GM10266 (cell line): ENCODE measurements around the gene CNOT9.

Source experiments
- DNase-seq: peaks from one replicate; pipeline ENCODE4 v3.0.0; 2012; ENCODE audit errors: extremely low spot score
- CTCF ChIP-seq: IDR thresholded peaks from 2 replicates; pipeline ENCODE4 v1.5.1; 2012; ENCODE audit warnings: mild to moderate bottlenecking, low read depth; ENCODE audit not compliant: control insufficient read depth, insufficient read depth; ENCODE audit errors: missing control alignments

CNOT9 gene

DNA sequence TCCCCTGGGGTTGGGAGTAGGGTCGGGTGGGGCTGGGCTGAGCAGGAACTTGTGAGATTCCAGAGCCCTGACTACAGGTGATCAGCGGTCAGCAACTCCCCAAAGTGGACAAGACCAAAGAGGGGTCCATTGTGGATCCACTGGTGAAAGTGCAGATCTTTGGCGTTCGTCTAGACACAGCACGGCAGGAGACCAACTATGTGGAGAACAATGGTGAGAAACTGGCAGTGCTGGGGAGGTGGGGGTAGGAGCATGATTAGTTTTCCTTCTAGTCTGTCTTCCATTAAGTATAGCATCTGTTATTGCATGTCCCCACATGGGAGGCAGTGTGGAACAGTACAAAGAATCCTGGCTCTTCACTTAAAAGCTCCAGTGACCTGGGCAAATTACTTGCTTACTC lies 67.1 kb downstream of the CNOT9 start:
- TF ChIP-seq CTCF: no peak
- DNase-seq: no peak

GRCh38 chr2:218638372-218638771 lies 69.7 kb downstream of the CNOT9 start:
- TF ChIP-seq CTCF: no peak
- DNase-seq: no peak

DNA sequence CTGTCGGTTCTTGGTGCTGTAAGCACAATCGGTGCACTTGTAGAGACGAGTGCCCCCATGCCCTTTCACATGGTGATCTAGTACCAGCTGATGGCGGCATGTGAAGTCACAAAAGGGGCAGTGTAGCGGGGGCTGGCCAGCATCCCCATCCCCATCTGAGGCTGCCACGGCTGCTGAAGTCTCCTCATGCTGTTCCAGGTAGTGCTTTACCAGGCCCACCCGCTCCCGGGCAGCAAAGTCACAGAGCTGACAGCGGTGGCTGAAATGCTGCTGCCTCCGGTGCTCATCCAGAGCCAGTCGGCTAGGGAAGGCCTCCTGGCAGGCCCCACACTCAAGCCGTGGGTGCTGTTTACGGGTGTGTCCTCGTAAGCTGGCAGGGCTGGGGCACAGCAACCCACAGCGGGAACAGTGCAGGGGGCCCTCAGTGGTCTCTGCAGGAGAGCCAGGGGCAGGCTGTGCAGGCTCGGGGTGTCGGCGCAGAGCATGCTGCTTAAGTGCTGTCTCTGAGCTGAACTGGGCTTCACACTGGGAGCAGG lies 73.5 kb downstream of the CNOT9 start:
- no peak for DNase-seq
- TF ChIP-seq CTCF: no peak

DNA sequence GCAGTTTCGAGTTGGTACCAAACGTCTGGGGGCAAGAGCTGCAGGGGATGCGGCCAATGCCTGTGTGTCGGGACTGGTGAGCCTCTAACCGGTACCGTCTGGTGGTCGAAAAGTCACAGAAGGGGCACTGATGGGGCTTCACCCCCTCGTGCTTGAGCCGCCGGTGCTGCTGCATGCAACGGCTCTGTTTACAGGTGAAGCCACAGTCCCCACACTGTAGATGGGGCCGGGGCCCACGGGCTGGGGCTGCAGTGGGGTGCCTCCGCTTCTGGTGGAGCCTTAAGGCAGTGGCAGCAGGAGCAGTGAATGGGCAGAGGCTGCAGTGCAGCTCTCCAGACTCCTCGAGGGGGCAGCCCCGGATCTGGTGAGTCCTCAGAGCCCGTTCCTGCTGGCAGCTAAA lies 74.1 kb downstream of the CNOT9 start:
- TF ChIP-seq CTCF: no peak
- no peak for DNase-seq

GRCh38 chr2:218643751-218644310 lies 75.2 kb downstream of the CNOT9 start:
- TF ChIP-seq CTCF: no peak

DNA sequence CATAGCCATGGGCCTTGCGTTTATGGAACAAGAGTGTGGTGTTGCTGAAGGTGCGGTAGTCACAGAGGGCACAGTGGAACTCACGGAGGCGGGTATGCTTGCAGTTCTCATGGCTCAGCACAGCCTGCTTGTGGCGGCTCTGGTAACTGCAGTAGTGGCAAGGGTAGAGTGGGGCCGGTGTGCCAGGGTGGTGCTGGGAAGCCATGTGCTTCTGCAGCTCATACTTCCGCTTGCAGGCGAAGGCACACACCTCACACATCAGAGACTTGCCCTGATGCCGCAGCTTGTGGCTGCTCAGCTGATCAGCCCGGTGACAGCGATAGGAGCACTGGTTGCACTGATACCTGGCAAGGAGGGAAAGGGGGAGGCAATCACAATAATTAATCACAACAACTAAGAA lies 76.1 kb downstream of the CNOT9 start:
- no peak for TF ChIP-seq CTCF
- DNase-seq: no peak

More at GRCh38 chr2:218643751-218644310, 75.2 kb downstream of the CNOT9 start:
- no peak for DNase-seq

GRCh38 chr2:218645126-218645525 lies 76.5 kb downstream of the CNOT9 start:
- no peak for TF ChIP-seq CTCF
- DNase-seq: no peak
